Right lobe of liver (tissue), 4 donors: ENCODE measurements around the gene TELO2.

Experiments
- POLR2A ChIP-seq: fragments of 450-650 bp; IDR thresholded peaks from one replicate; pipeline ENCODE4 v1.6.1; 2017; ENCODE audit warnings: antibody characterized with exemption, mild to moderate bottlenecking
- TF ChIP-seq, protein P1 (sequence below), 4 donors: fragments of 200-600 bp in 3 of 4; fragments of 450-650 bp in 1 of 4; IDR thresholded peaks; one replicate each; pipeline versions ENCODE4 v1.5.1 to v1.8.0; 2016 to 2022; ENCODE audit warnings: antibody characterized with exemption in 4 of 4, mild to moderate bottlenecking in 2 of 4
- donor health status: DM: no; HTN: no; CAD: no.
- donor health status: DM: no; HTN: no; CAD: no.
- donor health status: DM: no; HTN: yes; CAD: no.

DNA sequence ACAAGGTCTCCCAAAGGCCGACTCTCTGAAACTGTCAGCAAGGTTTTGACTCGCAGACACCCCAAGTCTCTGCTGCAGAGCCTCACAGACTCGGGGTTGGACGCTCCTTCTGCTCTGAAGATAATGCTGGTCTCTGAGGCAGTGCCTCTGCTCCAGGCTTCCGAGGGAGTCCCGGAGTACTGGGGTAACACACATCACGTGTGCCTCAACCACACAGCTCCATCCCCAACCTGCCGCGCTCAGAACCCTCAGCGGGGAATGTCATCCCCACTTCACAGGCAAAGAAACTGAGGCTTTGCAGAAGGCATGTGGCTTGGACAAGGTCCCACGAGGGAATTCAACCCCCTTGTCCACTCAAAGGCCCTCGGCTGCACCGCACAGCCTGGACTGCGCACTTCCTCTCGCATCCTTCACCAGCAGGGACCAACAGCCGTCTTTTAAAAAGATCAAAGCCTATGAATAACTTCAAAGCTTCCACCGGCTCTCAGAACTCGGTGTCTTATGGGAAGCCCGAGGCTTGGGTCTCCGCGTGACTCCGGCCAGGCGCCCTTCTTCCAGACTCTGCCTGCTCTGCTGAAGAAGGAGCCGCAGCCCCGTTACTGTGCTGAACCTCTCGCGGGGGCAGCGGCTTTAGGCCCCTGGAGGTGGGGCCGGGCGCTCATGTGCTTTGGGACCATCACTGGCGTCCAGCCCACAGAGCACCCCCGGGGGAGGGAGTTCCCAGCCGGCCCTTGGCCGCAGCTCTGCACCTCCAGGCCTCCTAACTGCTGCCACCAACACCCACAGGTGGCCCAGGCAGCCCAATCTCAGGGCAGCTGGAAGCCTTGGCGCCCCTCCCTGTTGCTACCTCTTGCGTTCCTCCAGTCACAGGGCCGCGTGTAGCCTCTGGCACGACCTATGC is 42.5 kb downstream of the TELO2 start:
- TF ChIP-seq, protein P1, sequence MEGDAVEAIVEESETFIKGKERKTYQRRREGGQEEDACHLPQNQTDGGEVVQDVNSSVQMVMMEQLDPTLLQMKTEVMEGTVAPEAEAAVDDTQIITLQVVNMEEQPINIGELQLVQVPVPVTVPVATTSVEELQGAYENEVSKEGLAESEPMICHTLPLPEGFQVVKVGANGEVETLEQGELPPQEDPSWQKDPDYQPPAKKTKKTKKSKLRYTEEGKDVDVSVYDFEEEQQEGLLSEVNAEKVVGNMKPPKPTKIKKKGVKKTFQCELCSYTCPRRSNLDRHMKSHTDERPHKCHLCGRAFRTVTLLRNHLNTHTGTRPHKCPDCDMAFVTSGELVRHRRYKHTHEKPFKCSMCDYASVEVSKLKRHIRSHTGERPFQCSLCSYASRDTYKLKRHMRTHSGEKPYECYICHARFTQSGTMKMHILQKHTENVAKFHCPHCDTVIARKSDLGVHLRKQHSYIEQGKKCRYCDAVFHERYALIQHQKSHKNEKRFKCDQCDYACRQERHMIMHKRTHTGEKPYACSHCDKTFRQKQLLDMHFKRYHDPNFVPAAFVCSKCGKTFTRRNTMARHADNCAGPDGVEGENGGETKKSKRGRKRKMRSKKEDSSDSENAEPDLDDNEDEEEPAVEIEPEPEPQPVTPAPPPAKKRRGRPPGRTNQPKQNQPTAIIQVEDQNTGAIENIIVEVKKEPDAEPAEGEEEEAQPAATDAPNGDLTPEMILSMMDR (IDR thresholded peaks at IDR 0.05) = no peak
- no peak for TF ChIP-seq POLR2A
